Stimulated activated CD4-positive, alpha-beta T cell treated with anti-CD3 and anti-CD28 coated beads, Interleukin-12 subunit alpha, Interleukin-12 subunit beta, amount 100 ng/mL, for 24 hours (primary cell): ENCODE data around the gene PARD3.
"Not testable (repeated sequence)": the region's sequence is repeated elsewhere in the genome, so short reads cannot be mapped to it uniquely, and the experiment has no call there.

Experiments used
- DNase-seq, 2 experiments: peaks; one replicate each; pipeline ENCODE4 v3.0.0-alpha.2; 2020; ENCODE audit warnings: low read depth in 2 of 2

PARD3 gene

GRCh38 chr10:34715511-34716187, 99.4 kb downstream of the PARD3 start:
- no peak for DNase-seq

GRCh38 chr10:34713875-34714274, 101.2 kb downstream of the PARD3 start:
- DNase-seq: no peak

DNA sequence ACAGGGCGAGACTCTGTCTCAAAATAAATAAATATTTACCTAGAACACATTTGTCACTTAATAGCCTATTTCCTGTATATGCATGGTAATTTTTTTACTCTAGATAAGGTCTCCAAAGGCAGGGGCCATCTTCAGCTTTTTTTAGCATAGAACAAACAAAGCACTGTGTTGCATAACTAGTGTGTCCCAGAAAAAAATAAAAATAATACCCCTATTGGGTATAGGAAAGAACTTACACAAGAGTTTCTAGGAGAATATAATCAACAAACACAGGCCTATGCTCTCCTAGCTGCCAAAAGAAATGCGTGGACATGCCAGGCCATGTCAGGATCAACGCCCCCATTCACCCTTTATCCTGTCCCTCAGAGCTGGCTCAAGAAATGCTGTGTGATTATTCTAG, 103.6 kb downstream of the PARD3 start:
- DNase-seq: no peak

- DNase-seq: no peak
Measured at GRCh38 chr10:34710391-34710751, 104.7 kb downstream of the PARD3 start.

DNA sequence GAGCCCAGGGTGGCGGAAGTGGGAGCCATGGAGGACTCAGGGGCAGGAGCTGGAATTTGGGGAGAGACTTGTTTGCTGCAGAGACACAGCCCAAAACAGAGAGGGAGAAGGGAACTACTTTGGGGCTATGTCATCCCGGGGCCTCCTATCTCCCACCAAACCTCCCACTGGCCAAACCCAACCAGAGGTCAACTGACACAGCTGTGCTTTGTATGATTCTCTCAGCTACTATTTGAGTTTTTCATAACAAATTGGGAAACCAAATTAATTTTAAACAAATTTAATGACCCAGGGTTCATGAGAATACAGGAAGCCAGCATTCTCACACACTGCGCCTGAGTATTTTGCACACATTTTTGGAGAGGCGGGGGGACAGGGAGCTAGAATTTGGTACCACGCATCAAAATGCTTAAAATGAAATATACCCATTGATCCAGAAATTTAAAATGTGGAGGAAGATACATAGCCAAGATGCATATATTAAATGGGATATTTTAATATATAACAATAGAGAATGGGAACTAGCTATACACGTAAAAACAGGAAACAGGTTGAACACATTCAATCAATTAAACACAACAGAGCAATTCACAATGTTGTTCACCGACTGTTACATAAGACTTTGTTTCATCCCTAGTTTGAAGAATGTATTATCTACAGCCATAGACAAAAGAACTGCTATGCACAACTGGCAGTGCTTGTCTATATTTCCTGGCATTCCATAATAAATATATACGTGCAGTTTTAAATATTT, 105.3 kb downstream of the PARD3 start:
- DNase-seq: no peak

DNA sequence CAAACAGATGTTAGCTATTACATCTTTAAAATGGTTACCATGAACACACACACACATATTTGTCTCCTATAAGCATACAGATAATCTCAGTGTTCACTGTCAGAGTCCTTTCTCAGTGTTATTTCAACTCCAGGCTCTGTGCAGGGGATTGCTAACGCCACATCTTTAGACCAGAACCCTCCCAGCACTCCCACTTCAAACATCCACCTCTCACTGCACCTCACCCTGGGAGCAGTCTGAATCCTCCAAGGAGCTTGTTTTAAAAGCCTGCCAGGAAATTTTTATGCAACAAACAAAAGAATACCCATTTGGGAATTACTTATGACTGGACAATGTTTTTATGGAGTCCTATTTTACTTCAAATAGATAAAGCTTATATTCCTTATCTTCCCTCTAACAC, 107.4 kb downstream of the PARD3 start:
- no peak for DNase-seq

DNA sequence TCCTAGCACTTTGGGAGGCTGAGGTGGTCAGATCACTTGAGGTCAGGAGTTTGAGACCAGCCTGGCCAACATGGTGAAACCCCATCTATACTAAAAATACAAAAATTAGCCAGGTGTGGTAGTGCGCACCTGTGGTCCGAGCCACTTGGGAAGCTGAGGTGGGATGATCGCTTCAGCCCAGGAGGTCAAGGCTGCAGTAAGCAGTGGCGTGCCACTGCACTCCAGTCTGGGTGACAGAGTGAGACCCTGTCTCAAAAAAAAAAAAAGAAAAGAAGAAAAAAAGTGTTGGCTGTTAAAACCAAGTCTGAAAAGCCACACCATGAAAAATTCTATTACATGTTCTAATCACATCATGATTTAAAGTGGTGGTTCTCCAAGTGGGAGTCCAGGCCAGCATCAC, 108.1 kb downstream of the PARD3 start:
- DNase-seq: not testable (repeated sequence)

GRCh38 chr10:34706147-34706546, 108.9 kb downstream of the PARD3 start:
- DNase-seq: no peak

DNA sequence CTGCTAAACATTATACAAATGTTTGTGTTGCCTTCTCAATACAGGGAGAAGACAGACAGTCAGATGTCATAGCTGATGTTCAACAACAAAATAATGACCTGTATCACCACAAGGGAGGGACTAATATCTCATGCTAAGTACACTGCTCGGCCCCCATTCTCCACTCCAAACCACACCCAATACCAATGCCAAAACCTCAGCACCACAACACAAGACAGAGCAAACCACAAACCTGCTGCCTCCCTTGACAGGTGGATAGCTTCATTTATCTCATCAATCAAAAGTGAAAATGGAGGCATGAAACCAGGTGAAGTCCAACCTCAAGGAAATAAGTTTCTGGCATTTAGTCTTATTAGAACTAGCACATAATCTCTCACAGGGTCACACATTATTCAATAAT, 109.5 kb downstream of the PARD3 start:
- DNase-seq: no peak

DNA sequence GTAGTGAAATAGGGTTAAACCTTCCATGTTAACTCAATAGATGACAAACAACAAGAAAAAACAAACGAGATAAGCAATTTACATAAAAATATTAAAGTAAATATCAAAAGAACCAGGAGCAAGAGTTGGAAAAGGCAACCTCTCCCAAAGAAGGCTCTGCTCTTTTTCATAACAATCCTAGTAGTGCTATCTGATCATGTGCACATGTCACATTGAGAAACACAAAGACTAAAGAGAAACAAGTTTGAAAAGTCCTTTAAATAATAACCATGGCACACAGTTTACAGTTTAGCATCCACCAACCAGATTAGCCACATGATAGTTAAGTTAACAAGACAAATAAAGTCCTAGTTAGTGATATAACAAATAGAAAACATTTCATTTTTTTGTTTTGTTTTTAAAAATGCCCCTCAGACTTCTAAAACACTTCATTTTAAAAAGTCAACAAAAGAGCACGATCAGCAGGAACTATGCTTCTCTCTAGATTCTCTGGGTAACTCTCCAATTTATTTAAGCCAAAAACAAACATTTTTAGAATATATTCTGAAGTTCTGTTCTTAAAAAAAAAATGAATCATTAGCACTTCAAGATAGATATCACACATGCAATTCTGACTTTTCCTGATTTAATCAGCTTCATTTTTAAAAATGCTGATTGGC, 110.4 kb downstream of the PARD3 start:
- DNase-seq: no peak

- DNase-seq: no peak
Measured at GRCh38 chr10:34702982-34703381, 112.1 kb downstream of the PARD3 start.

DNA sequence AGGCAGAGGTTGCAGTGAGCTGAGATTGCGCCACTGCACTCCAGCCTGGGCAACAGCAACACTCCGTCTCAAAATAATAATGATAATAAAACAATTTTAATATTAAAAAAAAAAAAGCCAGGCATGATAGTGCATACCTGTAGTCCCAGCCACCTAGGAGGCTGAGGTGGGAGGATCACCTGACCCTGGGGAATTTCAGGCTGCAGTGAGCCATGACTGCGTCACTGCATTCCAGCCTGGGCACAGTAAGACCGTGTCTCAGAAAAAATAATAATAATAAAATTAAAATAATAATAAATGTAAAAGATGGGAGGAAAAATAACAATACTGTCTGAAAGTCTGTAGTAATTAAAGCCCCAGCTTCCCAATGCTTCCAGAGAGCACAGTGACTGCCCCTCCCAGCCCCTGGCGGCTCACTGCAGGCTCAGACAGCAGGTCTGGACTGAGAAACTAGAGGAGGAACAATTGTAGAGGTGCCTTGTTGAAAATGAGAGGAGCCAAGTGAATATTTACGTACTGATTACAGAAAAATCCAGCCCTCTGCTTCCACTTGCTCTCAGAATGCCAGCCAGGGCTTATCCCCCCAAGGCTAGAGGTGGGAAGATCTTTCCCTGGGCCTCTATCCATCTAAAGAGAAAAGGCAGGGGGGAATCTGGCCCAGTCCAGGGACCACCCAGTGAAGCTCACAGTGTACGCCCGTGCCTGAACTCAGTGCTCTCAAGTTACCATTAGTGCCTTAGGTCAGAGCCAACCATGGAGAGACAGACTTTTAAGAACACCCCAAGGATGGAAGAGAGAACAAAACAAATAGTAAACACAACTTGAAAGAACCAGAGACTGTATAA, 112.8 kb downstream of the PARD3 start:
- DNase-seq: no peak

DNA sequence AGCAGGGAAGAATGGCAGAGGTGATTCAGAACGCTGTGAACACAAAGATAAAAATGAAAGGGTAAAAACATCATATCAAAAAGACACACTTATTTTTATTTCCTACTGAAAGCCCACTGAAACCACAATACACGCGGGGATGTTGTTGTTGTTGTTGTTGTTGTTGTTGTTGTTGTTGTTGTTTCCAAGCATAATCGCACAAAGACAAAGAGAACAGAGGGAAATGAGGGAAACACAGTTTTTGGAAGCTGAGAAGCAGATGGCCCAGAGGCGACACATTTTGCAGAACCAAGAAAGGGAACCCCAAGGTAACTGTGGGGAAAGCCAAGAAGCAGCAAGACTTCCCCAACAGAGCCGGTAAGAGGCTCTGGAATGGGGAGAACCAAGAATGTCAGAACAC, 113.9 kb downstream of the PARD3 start:
- no peak for DNase-seq

DNA sequence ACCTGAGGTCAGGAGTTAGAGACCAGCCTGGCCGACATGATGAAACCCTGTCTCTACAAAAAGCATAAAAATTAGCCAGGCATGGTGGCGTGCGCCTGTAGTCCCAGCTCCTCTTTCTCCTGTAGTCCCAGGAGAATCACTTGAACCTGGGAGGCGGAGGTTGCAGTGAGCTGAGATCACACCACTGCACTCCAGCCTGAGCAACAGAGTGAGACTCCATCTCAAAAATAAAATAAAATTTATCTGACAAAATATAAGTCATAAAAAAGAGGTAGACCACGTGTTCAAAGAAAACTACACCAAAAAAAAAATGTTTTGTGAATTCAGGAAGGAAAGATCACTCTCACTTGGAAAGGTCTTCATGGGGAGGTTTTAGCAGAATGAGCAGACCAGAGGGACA, 114.3 kb downstream of the PARD3 start:
- DNase-seq: not testable (repeated sequence)

- no peak for DNase-seq
Measured at GRCh38 chr10:34699904-34700517, 115.1 kb downstream of the PARD3 start.

GRCh38 chr10:34698979-34699378, 116.1 kb downstream of the PARD3 start:
- DNase-seq: no peak

DNA sequence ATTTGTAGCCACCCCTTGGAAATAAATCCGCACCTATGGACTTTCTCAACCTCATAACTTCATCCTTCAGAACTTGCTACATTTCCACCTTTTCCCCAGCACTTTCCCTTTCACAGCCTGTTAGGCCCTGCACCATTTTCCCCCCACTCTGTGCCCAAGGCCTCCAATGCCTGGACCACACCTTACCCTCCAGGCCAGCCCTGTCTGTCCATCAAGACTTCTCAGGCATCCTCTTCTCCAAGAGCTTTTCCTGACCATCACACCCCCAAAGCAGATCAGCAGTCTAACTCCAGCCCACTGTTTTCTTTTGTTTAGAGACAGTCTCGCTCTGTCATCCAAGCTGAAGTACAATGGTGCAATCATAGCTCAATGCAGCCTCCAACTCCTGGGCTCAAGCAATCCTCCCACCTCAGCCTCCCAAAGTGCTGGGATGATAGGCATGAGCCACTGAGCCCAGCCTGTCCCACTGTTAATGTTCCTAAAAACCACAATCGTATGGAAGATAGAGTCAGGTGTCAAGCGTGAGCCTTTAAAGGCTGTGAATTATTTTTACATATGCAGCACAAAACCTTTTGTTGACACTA, 116.8 kb downstream of the PARD3 start:
- no peak for DNase-seq

GRCh38 chr10:34697351-34698247, 117.5 kb downstream of the PARD3 start:
- DNase-seq: no peak

- DNase-seq: no peak
Measured at GRCh38 chr10:34696423-34696822, 118.7 kb downstream of the PARD3 start.

DNA sequence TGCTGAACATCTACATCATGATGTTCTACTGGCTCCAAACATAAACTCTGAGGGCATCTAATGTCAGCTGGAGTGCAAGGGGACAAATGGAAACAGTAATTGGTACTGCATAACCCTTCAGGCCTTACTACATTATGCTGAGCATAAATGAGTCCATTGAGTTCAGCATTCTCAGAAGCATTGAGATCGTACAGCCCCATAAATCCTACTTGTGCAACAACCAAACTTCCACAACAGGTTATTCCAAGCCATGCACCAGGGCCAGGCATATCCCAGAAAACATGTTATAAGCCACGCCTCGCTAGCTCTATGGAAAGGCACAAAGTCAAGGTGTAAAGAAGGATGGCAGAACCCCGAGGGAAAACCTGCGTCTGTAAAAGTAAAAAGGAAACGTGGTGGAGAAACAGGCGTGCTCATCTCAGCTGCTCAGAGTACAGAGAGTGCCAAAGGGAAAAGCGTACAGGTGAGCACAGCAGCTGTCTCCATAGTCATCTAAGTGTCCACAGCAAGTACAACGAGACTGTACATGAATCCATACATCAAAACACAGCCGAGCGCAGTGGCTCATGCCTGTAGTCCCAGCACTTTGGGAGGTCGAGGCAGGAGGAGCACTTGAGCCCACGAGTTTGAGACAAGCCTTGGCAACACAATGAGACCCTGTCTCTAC, 124.6 kb downstream of the PARD3 start:
- DNase-seq: no peak
